ENCODE results near the gene MARK2. TPM values are rescaled to one million over a fixed set of nuclear protein-coding genes. Genes with fewer than 3 reads are reported as not detected.

Gene MARK2
- total and polyA plus RNA-seq, 10 of the 15 experiments (the other 5 are each of a cell fraction or from before 2014, with no cell fraction given), result 0.19 to 29.5 (median 13.2) TPM

GRCh38 chr11:63816166-63816565, 22.7 kb upstream of the MARK2 start:
- Histone ChIP-seq H3K4me3 (0 out of 2 replicates have a peak overlapping the region, but pooled peaks have one; percentile 26), H3K4me1 (ENCODE audit: control insufficient read depth, insufficient read depth, low read length) (peaks cover 7% of the 10 kb centered on the region; the same call in 1 of the 2 replicates), H3K36me3 (ENCODE audit: control insufficient read depth in 2 of 2, insufficient read depth in 2 of 2, low read length in 1 of 2) (peaks cover 17 to 22% of the 10 kb centered on the region in 2 experiments), H2AFZ (ENCODE audit: control insufficient read depth, low read depth, low read length) (no peak overlapping the region), H3K79me2 (ENCODE audit: control insufficient read depth, insufficient read depth, low read length) (peaks cover 32% of the 10 kb centered on the region), H3K9ac (ENCODE audit: control insufficient read depth, insufficient read depth, low read length) (no peak overlapping the region), H3K4me2 (ENCODE audit: control insufficient read depth, insufficient read depth) (peak overlapping the region; percentile 61), H4K20me1 (ENCODE audit: control insufficient read depth, insufficient read depth) (peaks cover 4% of the 10 kb centered on the region; the same call in 1 of the 2 replicates), H3K9me3 (replicated peaks; ENCODE audit: control insufficient read depth, insufficient read depth, low read length) (no peaks in the 10 kb centered on the region), H3K27ac (ENCODE audit: control insufficient read depth, insufficient read depth) (no peak overlapping the region), H3K27me3 (replicated peaks in 1 of 2; ENCODE audit: control insufficient read depth in 2 of 2, insufficient read depth in 2 of 2, low read length in 1 of 2) (no peaks in the 10 kb centered on the region)
- ATAC-seq, result no peak
- ChIA-PET CTCF (interaction anchor here (0.6 to 1.6 kb wide), 2 partner anchors 120 to 129 kb away, joined by 3 to 4 read pairs; no protein-coding TSS in a partner anchor), SMC1A (ENCODE audit: uncharacterized antibody, unreplicated experiment) (no interaction called here), POLR2A (interaction anchor here (1.3 kb wide), 1 partner anchor 51 kb away, joined by 6 read pairs; no protein-coding TSS in a partner anchor), RAD21 (ENCODE audit: unreplicated experiment) (no interaction called here)
- no peak for DNase-seq (ENCODE audit: low read depth, low spot score)
- intact Hi-C loops (cut with micrococcal nuclease; ENCODE audit: unreplicated experiment) (no loop called here), in situ Hi-C loops (cut with MboI) (no loop called here)
- no TSS peak for BruUV-seq (replicated peaks)
- no peak for FAIRE-seq
- 97% methylated on average over 6 of the region's 6 CpGs for WGBS (ENCODE audit: insufficient coverage, insufficient replicate concordance, low lambda C conversion rate, missing lambda C conversion rate)
- TF ChIP-seq, protein P1, sequence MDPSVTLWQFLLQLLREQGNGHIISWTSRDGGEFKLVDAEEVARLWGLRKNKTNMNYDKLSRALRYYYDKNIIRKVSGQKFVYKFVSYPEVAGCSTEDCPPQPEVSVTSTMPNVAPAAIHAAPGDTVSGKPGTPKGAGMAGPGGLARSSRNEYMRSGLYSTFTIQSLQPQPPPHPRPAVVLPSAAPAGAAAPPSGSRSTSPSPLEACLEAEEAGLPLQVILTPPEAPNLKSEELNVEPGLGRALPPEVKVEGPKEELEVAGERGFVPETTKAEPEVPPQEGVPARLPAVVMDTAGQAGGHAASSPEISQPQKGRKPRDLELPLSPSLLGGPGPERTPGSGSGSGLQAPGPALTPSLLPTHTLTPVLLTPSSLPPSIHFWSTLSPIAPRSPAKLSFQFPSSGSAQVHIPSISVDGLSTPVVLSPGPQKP (IDR thresholded peaks at IDR 0.05; ENCODE audit: low read depth, low read length), result no peak
- TF ChIP-seq ZNF207 (IDR thresholded peaks at IDR 0.05; ENCODE audit: borderline replicate concordance) (no peak), POU2F2 (IDR thresholded peaks at IDR 0.05; ENCODE audit: borderline replicate concordance, low read depth, low read length) (no peak), FOXK2 (IDR thresholded peaks at IDR 0.05) (no peak), SMC3 (IDR thresholded peaks at IDR 0.05; ENCODE audit: borderline replicate concordance, low read length) (no peak), POLR2A (IDR thresholded peaks at IDR 0.05; ENCODE audit: low read depth, low read length) (no peak), ZNF217 (IDR thresholded peaks at IDR 0.05) (no peak), EED (IDR thresholded peaks at IDR 0.05; ENCODE audit: low read depth) (no peak), MLLT1 (IDR thresholded peaks at IDR 0.05) (no peak), USF2 (IDR thresholded peaks at IDR 0.05; ENCODE audit: borderline replicate concordance, low read depth, low read length) (no peak), SPI1 (IDR thresholded peaks at IDR 0.05; ENCODE audit: borderline replicate concordance, insufficient read depth, low read depth, low read length) (no peak), RBBP5 (conservative IDR thresholded peaks at IDR 0.05) (no peak)
- TF ChIP-seq, protein P2, sequence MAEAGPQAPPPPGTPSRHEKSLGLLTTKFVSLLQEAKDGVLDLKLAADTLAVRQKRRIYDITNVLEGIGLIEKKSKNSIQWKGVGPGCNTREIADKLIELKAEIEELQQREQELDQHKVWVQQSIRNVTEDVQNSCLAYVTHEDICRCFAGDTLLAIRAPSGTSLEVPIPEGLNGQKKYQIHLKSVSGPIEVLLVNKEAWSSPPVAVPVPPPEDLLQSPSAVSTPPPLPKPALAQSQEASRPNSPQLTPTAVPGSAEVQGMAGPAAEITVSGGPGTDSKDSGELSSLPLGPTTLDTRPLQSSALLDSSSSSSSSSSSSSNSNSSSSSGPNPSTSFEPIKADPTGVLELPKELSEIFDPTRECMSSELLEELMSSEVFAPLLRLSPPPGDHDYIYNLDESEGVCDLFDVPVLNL (IDR thresholded peaks at IDR 0.05; ENCODE audit: low read depth, low read length), result no peak

All from GM12878 (cell line).